Cardiac muscle cell (in vitro differentiated cells and primary cell): ENCODE measurements around the gene PPP4R1. TPM values are rescaled to one million over a fixed set of nuclear protein-coding genes. Genes with fewer than 3 reads are reported as not detected.

ENCODE experiments used
- DNase-seq, 2 donors: peaks; one replicate each; pipeline versions ENCODE4 v3.0.0 to v3.0.0-alpha.2; 2010 to 2017; ENCODE audit warnings: low read depth in 1 of 2, low spot score in 1 of 2
- H3K27ac ChIP-seq: fragments of 200-600 bp; sonication (generic); 2 replicates; pipeline ENCODE4 v1.5.1; 2016
- H3K27me3 ChIP-seq: fragments of 200-600 bp; sonication (generic); 2 replicates; pipeline ENCODE4 v1.6.0; 2016; ENCODE audit warnings: control low read depth
- H3K36me3 ChIP-seq: fragments of 200-600 bp; sonication (generic); 2 replicates; pipeline ENCODE4 v1.5.1; 2016; ENCODE audit warnings: control low read depth
- H3K4me1 ChIP-seq: fragments of 200-600 bp; sonication (generic); 2 replicates; pipeline ENCODE4 v1.8.1; 2017; ENCODE audit warnings: low read depth, mild to moderate bottlenecking, mixed run types
- H3K4me3 ChIP-seq: fragments of 200-600 bp; sonication (generic); 2 replicates; pipeline ENCODE4 v1.5.1; 2016; ENCODE audit warnings: mild to moderate bottlenecking
- H3K9me3 ChIP-seq: fragments of 200-600 bp; sonication (generic); 2 replicates; pipeline ENCODE4 v1.5.1; 2017; ENCODE audit warnings: low read depth, mild to moderate bottlenecking, control low read depth
- CTCF ChIP-seq: IDR thresholded peaks from 2 replicates; pipeline ENCODE4 v1.5.1; 2012; ENCODE audit warnings: low read depth, mild to moderate bottlenecking, low read length
- polyA plus RNA-seq: library from polyadenylated mRNA; unstranded; fragments of >200 nt; fragmentation: Nextera tagmentation; extraction: Ambion mirVana; gene quantifications from 2 replicates; pipeline ENCODE4 v1.2.1, GENCODE V29; 2016
- total RNA-seq: library from RNA; depleted of rRNA; stranded (reverse); fragments of >200 nt; gene quantifications from 2 replicates; pipeline ENCODE4 v1.2.3, GENCODE V29; 2016

The PPP4R1 gene
- total and polyA plus RNA-seq, 2 experiments from 2014 or later, result 36.5 to 75.1 TPM

- Histone ChIP-seq H3K4me3 (no peak overlapping the region), H3K36me3 (no peaks in the 10 kb centered on the region), H3K4me1 (no peaks in the 10 kb centered on the region), H3K27me3 (no peaks in the 10 kb centered on the region), H3K9me3 (no peaks in the 10 kb centered on the region), H3K27ac (no peak overlapping the region)
- no peak for DNase-seq
- TF ChIP-seq CTCF, result no peak
Measured at GRCh38 chr18:9655232-9655767, 40.9 kb upstream of the PPP4R1 start.

- no peaks in the 10 kb centered on the region for H3K9me3 ChIP-seq
- DNase-seq, result peak in 1 of 2 donors; percentile 30
- H3K4me1 ChIP-seq, result no peaks in the 10 kb centered on the region
- no peak for TF ChIP-seq CTCF
- no peak overlapping the region for H3K27ac ChIP-seq
- H3K4me3 ChIP-seq, result no peak overlapping the region
- no peaks in the 10 kb centered on the region for H3K36me3 ChIP-seq
- no peaks in the 10 kb centered on the region for H3K27me3 ChIP-seq
Measured at GRCh38 chr18:9653390-9653789, 39.0 kb upstream of the PPP4R1 start.

- Histone ChIP-seq H3K27ac (no peak overlapping the region), H3K27me3 (no peaks in the 10 kb centered on the region), H3K4me1 (peaks cover under 1% of the 10 kb centered on the region), H3K4me3 (no peak overlapping the region), H3K36me3 (no peaks in the 10 kb centered on the region), H3K9me3 (no peaks in the 10 kb centered on the region)
- TF ChIP-seq CTCF, result no peak
- no peak for DNase-seq
Measured at GRCh38 chr18:9649164-9649540, 34.8 kb upstream of the PPP4R1 start.

- Histone ChIP-seq H3K27ac (no peak overlapping the region), H3K4me1 (peaks cover 4% of the 10 kb centered on the region), H3K27me3 (no peaks in the 10 kb centered on the region), H3K9me3 (no peaks in the 10 kb centered on the region), H3K36me3 (no peaks in the 10 kb centered on the region), H3K4me3 (no peak overlapping the region)
- DNase-seq, result no peak
- TF ChIP-seq CTCF, result no peak
Measured at GRCh38 chr18:9648431-9649163, 34.2 kb upstream of the PPP4R1 start.

GRCh38 chr18:9647496-9648323, 33.4 kb upstream of the PPP4R1 start:
- H3K4me3 ChIP-seq, result no peak overlapping the region
- peaks cover 10% of the 10 kb centered on the region for H3K4me1 ChIP-seq
- H3K36me3 ChIP-seq, result no peaks in the 10 kb centered on the region
- H3K27me3 ChIP-seq, result no peaks in the 10 kb centered on the region
- TF ChIP-seq CTCF, result no peak
- no peak overlapping the region for H3K27ac ChIP-seq
- DNase-seq, result peak in 1 of 2 donors; percentile 27
- no peaks in the 10 kb centered on the region for H3K9me3 ChIP-seq
